Measurements from ENCODE around the gene RAD54L2.
"Not testable (repeated sequence)": the region's sequence is repeated elsewhere in the genome, so short reads cannot be mapped to it uniquely, and the experiment has no call there.

RAD54L2 gene

GRCh38 chr3:51538459-51539290 is at the start of gene RAD54L2:
TSS of gene RAD54L2 (plus strand) at chr3:51538719. CDS start at chr3:51590421, 51,702 bp downstream.
- peak; percentile 40 to 83 for DNase-seq

GRCh38 chr3:51498876-51499738 is 39.4 kb upstream of the RAD54L2 start:
- DNase-seq = peak; percentile 90 to 92

- no peak for DNase-seq
Measured at GRCh38 chr3:51500632-51501131, 37.8 kb upstream of the RAD54L2 start.

- DNase-seq = peak; percentile 5 to 75
Measured at GRCh38 chr3:51501833-51502561, 36.5 kb upstream of the RAD54L2 start.

DNA sequence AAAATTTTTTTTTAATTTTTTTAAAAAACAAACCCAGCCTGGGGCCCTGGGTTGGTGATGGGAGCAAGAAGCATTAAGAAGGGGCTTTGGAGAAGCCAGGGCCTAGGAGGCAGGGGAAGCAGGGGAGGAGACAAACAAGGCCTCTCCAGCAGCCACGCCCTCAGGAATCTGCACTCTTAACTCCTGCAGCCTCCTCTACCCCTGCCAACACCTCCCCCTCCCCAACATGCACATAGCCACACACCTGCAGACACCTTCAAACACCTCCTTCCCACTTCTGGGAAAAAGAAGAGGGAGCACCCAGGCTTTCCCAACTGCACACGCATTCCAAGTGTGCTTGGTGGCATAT is 36.0 kb upstream of the RAD54L2 start:
- DNase-seq = no peak

GRCh38 chr3:51503007-51503406 is 35.5 kb upstream of the RAD54L2 start:
- no peak for DNase-seq

DNA sequence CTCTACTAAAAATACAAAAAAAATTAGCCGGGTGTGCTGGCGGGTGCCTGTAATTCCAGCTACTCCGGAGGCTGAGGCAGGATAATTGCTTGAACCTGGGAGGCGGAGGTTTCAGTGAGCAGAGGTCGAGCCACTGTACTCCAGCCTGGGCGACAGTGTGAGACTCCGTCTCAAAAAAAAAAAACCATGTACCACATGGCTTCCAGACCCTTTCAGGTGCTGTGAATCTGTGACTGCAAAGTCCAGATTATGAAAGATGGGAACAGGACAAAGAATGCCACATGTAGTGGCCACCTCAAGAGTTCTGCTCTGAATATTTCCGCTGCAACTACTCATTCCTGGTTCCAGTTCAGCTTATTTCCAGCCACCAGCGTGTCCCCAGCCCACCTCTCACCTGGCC is 30.3 kb upstream of the RAD54L2 start:
- DNase-seq = no peak

- no peak for DNase-seq
Measured at GRCh38 chr3:51510996-51511395, 27.5 kb upstream of the RAD54L2 start.

GRCh38 chr3:51514210-51514609 is 24.3 kb upstream of the RAD54L2 start:
- DNase-seq = no peak

GRCh38 chr3:51519848-51520247 is 18.7 kb upstream of the RAD54L2 start:
- no peak for DNase-seq

- DNase-seq = peak in 1 of 2 experiments; percentile 7
Measured at GRCh38 chr3:51520906-51521730, 17.4 kb upstream of the RAD54L2 start.

- DNase-seq = no peak
Measured at GRCh38 chr3:51522273-51522962, 16.1 kb upstream of the RAD54L2 start.

GRCh38 chr3:51524874-51525273 is 13.6 kb upstream of the RAD54L2 start:
- not testable (repeated sequence) for DNase-seq

DNA sequence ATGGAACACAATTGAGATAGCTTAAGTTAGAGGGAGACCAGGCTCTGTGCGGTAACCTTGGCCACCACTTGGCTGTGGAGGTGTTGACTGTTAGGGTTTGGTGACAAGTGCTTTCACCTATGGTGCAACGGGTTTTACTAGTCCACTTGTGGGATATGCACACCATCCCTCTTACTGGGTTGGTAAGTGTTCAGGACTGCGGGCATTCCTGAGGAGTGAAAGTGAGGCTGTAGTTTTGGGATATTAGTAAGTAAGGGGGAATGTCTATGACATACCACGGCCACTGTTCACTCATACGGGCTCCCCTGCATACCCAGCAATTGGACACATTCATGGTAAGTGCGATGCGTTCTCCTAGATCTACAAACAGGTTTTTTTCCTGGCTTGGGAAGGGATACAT is 8.0 kb upstream of the RAD54L2 start:
- no peak for DNase-seq

DNA sequence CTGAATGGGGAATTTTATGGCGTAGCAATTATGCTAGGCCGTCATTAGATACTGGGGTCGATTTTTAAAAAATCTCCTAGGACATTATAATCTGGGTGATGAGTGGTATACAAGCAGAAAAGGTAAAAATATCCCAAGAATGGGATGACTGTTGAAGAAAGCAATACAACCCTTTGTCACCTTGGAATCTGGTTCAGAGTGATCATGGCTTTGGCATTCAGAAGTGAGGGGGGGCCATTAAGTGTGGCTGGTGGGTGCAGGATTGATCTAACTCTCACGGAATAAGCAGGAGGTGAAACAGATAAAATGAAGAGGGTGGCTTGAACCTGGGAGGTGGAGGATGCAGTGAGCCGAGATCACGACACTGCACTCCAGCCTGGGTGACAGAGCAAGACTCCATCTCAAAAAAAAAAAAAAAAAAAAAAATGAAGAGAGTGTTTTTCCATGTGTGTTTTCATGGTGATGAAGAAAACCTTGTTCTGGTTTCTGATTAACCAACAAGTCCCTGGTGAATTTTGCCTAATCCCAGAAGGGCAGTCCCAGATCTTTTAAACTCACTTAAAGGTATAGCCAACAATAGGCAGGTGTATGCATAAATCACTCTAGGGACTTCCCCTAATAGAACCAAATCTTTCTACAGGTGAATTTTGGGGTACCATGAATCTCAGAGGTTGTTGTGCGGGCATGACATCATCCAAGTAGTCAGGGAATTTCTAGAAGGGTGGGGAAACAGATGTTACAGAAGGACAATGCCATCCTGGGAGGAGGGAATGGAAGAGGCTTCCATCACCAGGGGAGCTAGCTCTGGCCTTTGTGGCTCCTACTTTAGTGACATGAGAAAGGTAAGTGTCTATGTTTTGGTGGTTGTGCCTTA is 3.1 kb upstream of the RAD54L2 start:
- DNase-seq = no peak

DNA sequence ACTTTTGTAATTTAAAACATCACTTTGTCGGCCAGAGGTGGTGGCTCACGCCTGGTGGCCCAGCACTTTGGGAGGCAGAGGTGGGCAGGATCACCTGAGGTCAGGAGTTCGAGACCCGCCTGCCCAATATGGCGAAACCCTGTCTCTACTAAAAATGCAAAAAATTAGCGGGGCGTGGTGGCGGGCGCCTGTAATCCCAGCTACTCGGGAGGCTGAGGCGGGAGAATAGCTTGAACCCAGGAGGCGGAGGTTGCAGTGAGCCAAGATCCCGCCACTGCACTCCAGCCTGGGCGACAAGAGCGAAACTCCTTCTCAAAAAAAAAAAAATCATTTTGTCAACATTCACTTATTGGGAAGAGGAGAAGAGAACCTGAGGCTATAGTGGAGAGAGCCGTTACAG is 888 bp upstream of the RAD54L2 start:
- not testable (repeated sequence) for DNase-seq

GRCh38 chr3:51538115-51538458 is 432 bp upstream of the RAD54L2 start:
- DNase-seq = peak in 1 of 2 experiments; percentile 53

GRCh38 chr3:51539291-51539941 is 897 bp downstream of the RAD54L2 start:
- DNase-seq = peak in 1 of 2 experiments; percentile 13

GRCh38 chr3:51542596-51542995 is 4.1 kb downstream of the RAD54L2 start:
- not testable (repeated sequence) for DNase-seq
